IMR-90 (cell line): ENCODE results near the gene ADCY2. TPM values are rescaled to one million over a fixed set of nuclear protein-coding genes. Genes with fewer than 3 reads are reported as not detected.

Source experiments
- ATAC-seq: fragments of 200-7000 bp; cut with Tn5 transposase; 2 replicates; pipeline ENCODE4 v1.9.1; 2020; ENCODE audit warnings: low read depth, mild to moderate bottlenecking, moderate library complexity
- BruUV-seq: library from RNA; stranded (reverse); fragments of 400-500 nt; replicated peaks from 2 replicates; lab custom pipeline; 2021; lab: Mats Ljungman, UMichigan
- CTCF ChIA-PET: fragments of 300-600 bp; formaldehyde crosslinking; extraction: SDS; loops from one replicate; lab custom pipeline; 2021; ENCODE audit warnings: antibody characterized with exemption; lab: Yijun Ruan, JAX
- POLR2A ChIA-PET: fragments of 300-600 bp; sonication (Branson Sonifier 250); formaldehyde crosslinking; loops from one replicate; lab custom pipeline; 2022; ENCODE audit warnings: antibody characterized with exemption; ENCODE audit not compliant: unreplicated experiment; lab: Charles Lee
- DNase-seq: peaks from one replicate; pipeline ENCODE4 v3.0.0; 2013
- H2AFZ ChIP-seq: replicated peaks from 2 replicates; pipeline ENCODE3; 2013; ENCODE audit warnings: low read length, mild to moderate bottlenecking; ENCODE audit not compliant: poor library complexity
- H2AK5ac ChIP-seq: 2 replicates; pipeline ENCODE4 v1.6.1; 2013; ENCODE audit warnings: low read depth, low read length, inconsistent platforms
- H2AK9ac ChIP-seq: replicated peaks from 2 replicates; pipeline ENCODE3; 2013; ENCODE audit warnings: mild to moderate bottlenecking, low read depth, low read length, moderate library complexity; ENCODE audit not compliant: poor library complexity
- H2BK120ac ChIP-seq: 2 replicates; pipeline ENCODE4 v1.6.1; 2013; ENCODE audit warnings: low read depth, low read length, inconsistent platforms
- H2BK15ac ChIP-seq: 3 replicates; pipeline ENCODE4 v1.6.1; 2013; ENCODE audit warnings: low read depth, low read length, inconsistent platforms
- H2BK20ac ChIP-seq: 2 replicates; pipeline ENCODE4 v1.6.1; 2013; ENCODE audit warnings: low read depth, mild to moderate bottlenecking, inconsistent platforms, low read length, moderate library complexity
- H2BK5ac ChIP-seq: 2 replicates; pipeline ENCODE4 v1.6.1; 2013; ENCODE audit warnings: mild to moderate bottlenecking, low read depth, low read length, inconsistent platforms; ENCODE audit not compliant: poor library complexity, severe bottlenecking
- H3K14ac ChIP-seq: replicated peaks from 2 replicates; pipeline ENCODE4 v1.6.1; 2013; ENCODE audit warnings: low read depth, low read length, inconsistent platforms
- H3K18ac ChIP-seq: 2 replicates; pipeline ENCODE4 v1.6.1; 2013; ENCODE audit warnings: low read depth, low read length, control low read depth
- H3K23ac ChIP-seq: 2 replicates; pipeline ENCODE4 v1.6.1; 2013; ENCODE audit warnings: low read depth, low read length, inconsistent platforms
- H3K27ac ChIP-seq: 2 replicates; pipeline ENCODE4 v1.5.1; 2013; ENCODE audit warnings: mild to moderate bottlenecking, control low read depth, low read length; ENCODE audit not compliant: insufficient read depth
- H3K27me3 ChIP-seq: 2 replicates; pipeline ENCODE4 v1.6.1; 2013; ENCODE audit warnings: low read length; ENCODE audit not compliant: control insufficient read depth, insufficient read depth
- H3K36me3 ChIP-seq: 2 replicates; pipeline ENCODE4 v1.6.1; 2013; ENCODE audit warnings: low read length, mixed read lengths; ENCODE audit not compliant: control insufficient read depth, insufficient read depth
- H3K4ac ChIP-seq: 2 replicates; pipeline ENCODE4 v1.6.1; 2013; ENCODE audit warnings: low read depth, low read length, inconsistent platforms
- H3K4me1 ChIP-seq: 2 replicates; pipeline ENCODE4 v1.6.1; 2013; ENCODE audit warnings: low read length, mixed read lengths; ENCODE audit not compliant: control insufficient read depth, insufficient read depth
- H3K4me2 ChIP-seq: 2 replicates; pipeline ENCODE4 v1.6.1; 2013; ENCODE audit warnings: low read depth, mild to moderate bottlenecking, control low read depth, low read length, moderate library complexity
- H3K4me3 ChIP-seq: 2 replicates; pipeline ENCODE4 v1.5.1; 2013; ENCODE audit warnings: low read depth, mild to moderate bottlenecking, control low read depth, low read length, moderate library complexity; ENCODE audit not compliant: insufficient read depth
- H3K56ac ChIP-seq: 2 replicates; pipeline ENCODE4 v1.6.1; 2013; ENCODE audit warnings: low read length, inconsistent platforms; ENCODE audit not compliant: insufficient read depth; ENCODE audit errors: extremely low read depth
- H3K79me1 ChIP-seq, 2 experiments: 2 replicates each; pipeline ENCODE4 v1.6.1; 2013; ENCODE audit warnings: low read length in 2 of 2, inconsistent platforms in 1 of 2, low read depth in 1 of 2
- H3K9ac ChIP-seq: 2 replicates; pipeline ENCODE4 v1.6.1; 2013; ENCODE audit warnings: low read depth, low read length, control low read depth
- H3K9me1 ChIP-seq: 2 replicates; pipeline ENCODE4 v1.6.1; 2013; ENCODE audit warnings: low read length, inconsistent platforms; ENCODE audit not compliant: insufficient read depth
- H3K9me3 ChIP-seq: 2 replicates; pipeline ENCODE4 v1.6.1; 2013; ENCODE audit warnings: low read length; ENCODE audit not compliant: control insufficient read depth, insufficient read depth
- H4K20me1 ChIP-seq: 2 replicates; pipeline ENCODE4 v1.6.1; 2013; ENCODE audit warnings: low read length, inconsistent platforms; ENCODE audit not compliant: insufficient read depth
- H4K5ac ChIP-seq: 2 replicates; pipeline ENCODE4 v1.6.1; 2013; ENCODE audit warnings: mild to moderate bottlenecking, low read depth, low read length, control low read depth
- H4K8ac ChIP-seq, 2 experiments: 2 replicates each; pipeline ENCODE4 v1.6.1; 2013; ENCODE audit warnings: low read depth in 2 of 2, low read length in 2 of 2, control low read depth in 1 of 2, inconsistent platforms in 1 of 2
- H4K91ac ChIP-seq: 2 replicates; pipeline ENCODE4 v1.6.1; 2013; ENCODE audit warnings: low read depth, low read length, inconsistent platforms; ENCODE audit not compliant: insufficient read depth
- BHLHE40 ChIP-seq: fragments of 150-350 bp; IDR thresholded peaks from 2 replicates; pipeline ENCODE4 v1.6.1; 2016; ENCODE audit warnings: mild to moderate bottlenecking, low read depth, low read length
- CEBPB ChIP-seq: IDR thresholded peaks from 2 replicates; pipeline ENCODE4 v1.6.1; 2012; ENCODE audit warnings: low read depth, low read length, improper control_type of control experiment
- CHD1 ChIP-seq: IDR thresholded peaks from 2 replicates; pipeline ENCODE4 v1.6.1; 2012; ENCODE audit warnings: low read depth, low read length, improper control_type of control experiment
- CTCF ChIP-seq: conservative IDR thresholded peaks from 2 replicates; pipeline ENCODE4 v1.5.1; 2012; ENCODE audit warnings: mild to moderate bottlenecking, low read depth, low read length, improper control_type of control experiment
- ELK1 ChIP-seq: fragments of 150-350 bp; IDR thresholded peaks from 2 replicates; pipeline ENCODE4 v1.6.1; 2016; ENCODE audit warnings: low read depth, mild to moderate bottlenecking, low read length, moderate library complexity, borderline replicate concordance
- FOS ChIP-seq: fragments of 150-350 bp; IDR thresholded peaks from 2 replicates; pipeline ENCODE4 v1.6.1; 2016; ENCODE audit warnings: low read depth, low read length
- MAFK ChIP-seq: IDR thresholded peaks from 2 replicates; pipeline ENCODE4 v1.6.1; 2012; ENCODE audit warnings: low read depth, low read length, improper control_type of control experiment
- MAZ ChIP-seq: IDR thresholded peaks from 2 replicates; pipeline ENCODE4 v1.6.1; 2012; ENCODE audit warnings: low read depth, mild to moderate bottlenecking, low read length, improper control_type of control experiment, moderate library complexity, borderline replicate concordance
- MXI1 ChIP-seq: IDR thresholded peaks from 2 replicates; pipeline ENCODE4 v1.6.1; 2012; ENCODE audit warnings: low read depth, mild to moderate bottlenecking, low read length, moderate library complexity, borderline replicate concordance
- NFE2L2 ChIP-seq: fragments of 150-350 bp; IDR thresholded peaks from 2 replicates; pipeline ENCODE4 v1.6.1; 2016; ENCODE audit warnings: low read depth, mild to moderate bottlenecking, low read length
- RCOR1 ChIP-seq: IDR thresholded peaks from 2 replicates; pipeline ENCODE4 v1.6.1; 2012; ENCODE audit warnings: mild to moderate bottlenecking, low read length, improper control_type of control experiment; ENCODE audit not compliant: insufficient replicate concordance
- RFX5 ChIP-seq: IDR thresholded peaks from 2 replicates; pipeline ENCODE4 v1.8.0; 2012; ENCODE audit warnings: low read depth, mild to moderate bottlenecking, low read length, moderate library complexity
- SMC3 ChIP-seq: fragments of 150-350 bp; IDR thresholded peaks from 2 replicates; pipeline ENCODE4 v1.6.1; 2016; ENCODE audit warnings: low read depth, mild to moderate bottlenecking, antibody characterized with exemption, low read length, moderate library complexity
- USF2 ChIP-seq: fragments of 150-350 bp; IDR thresholded peaks from 2 replicates; pipeline ENCODE4 v1.6.1; 2017; ENCODE audit warnings: mild to moderate bottlenecking, antibody characterized with exemption, low read length, low read depth
- WGBS, 2 experiments: methylation state at CpG; one replicate each; pipeline versions ENCODE4 v1.1.5 to v1.1.7; 2013; ENCODE audit warnings: missing lambda C conversion rate in 2 of 2; ENCODE audit not compliant: insufficient read length in 1 of 2; ENCODE audit errors: extremely low coverage in 2 of 2; 5-methylcytosine and 5-hydroxymethylcytosine counted together
- dilution Hi-C: fragments of 300-500 bp; cut with HindIII; formaldehyde crosslinking; loops from one replicate; pipeline ENCODE4 v1.14.3; 2018; ENCODE audit warnings: low sequenced_read_pairs; ENCODE audit not compliant: unreplicated experiment
- in situ Hi-C: fragments of 300-500 bp; cut with MboI; formaldehyde crosslinking; loops from 3 replicates; pipeline ENCODE4 v1.14.3; 2019; ENCODE audit warnings: low sequenced_read_pairs, inconsistent platforms, mixed read lengths
- intact Hi-C: fragments of 100-400 bp; cut with micrococcal nuclease; formaldehyde crosslinking; loops from 2 replicates; pipeline ENCODE4 v1.10.0; 2022
- polyA plus RNA-seq, 3 experiments: library from polyadenylated mRNA; depleted of rRNA; stranded (reverse); fragments of >200 nt; gene quantifications; 2 replicates each; pipeline ENCODE4 v1.2.3, GENCODE V29; 2012; ENCODE audit warnings: low replicate concordance in 1 of 3
- total RNA-seq: library from RNA; depleted of rRNA; stranded (reverse); fragments of >200 nt; gene quantifications from 2 replicates; pipeline ENCODE4 v1.2.3, GENCODE V29; 2012

ADCY2 gene
- total and polyA plus RNA-seq, 2 of the 4 experiments (the other 2 are of a cell fraction): not detected

GRCh38 chr5:7493622-7494021 is 97.7 kb downstream of the ADCY2 start:
- in situ Hi-C loops: no loop called here
- no peaks in the 10 kb centered on the region for H3K9me1 ChIP-seq
- POLR2A ChIA-PET: no interaction called here

More at GRCh38 chr5:7493622-7494021, 97.7 kb downstream of the ADCY2 start:
- no peak overlapping the region for H3K27ac ChIP-seq
- no peak overlapping the region for H2BK120ac ChIP-seq
- no peak overlapping the region for H3K23ac ChIP-seq
- H4K91ac ChIP-seq: no peak overlapping the region
- no peak overlapping the region for H3K56ac ChIP-seq
- no peak overlapping the region for H3K14ac ChIP-seq
- H2AK9ac ChIP-seq: no peak overlapping the region
- no peak overlapping the region for H3K18ac ChIP-seq
- H4K8ac ChIP-seq: no peak overlapping the region
- DNase-seq: no peak
- H2BK15ac ChIP-seq: no peak overlapping the region
- no peak overlapping the region for H4K5ac ChIP-seq
- TF ChIP-seq MAFK (no peak), MXI1 (no peak), USF2 (no peak), MAZ (no peak), RFX5 (no peak), NFE2L2 (no peak), CHD1 (no peak), CTCF (no peak), ELK1 (no peak), RCOR1 (no peak), BHLHE40 (no peak), SMC3 (no peak), CEBPB (no peak), FOS (no peak)
- H3K4me3 ChIP-seq: no peak overlapping the region
- H2BK20ac ChIP-seq: no peak overlapping the region
- no peak overlapping the region for H2AFZ ChIP-seq
- no peaks in the 10 kb centered on the region for H4K20me1 ChIP-seq
- no peaks in the 10 kb centered on the region for H3K36me3 ChIP-seq
- H3K4ac ChIP-seq: no peak overlapping the region
- H3K9me3 ChIP-seq: peaks cover 18% of the 10 kb centered on the region
- 64% methylated on average over 4 of the region's 5 CpGs; no CpG with 5 or more reads in 1 of the 2 experiments for WGBS, 2 experiments
- H3K9ac ChIP-seq: no peak overlapping the region
- H3K79me1 ChIP-seq: no peaks in the 10 kb centered on the region
- no peak overlapping the region for H2BK5ac ChIP-seq
- no peaks in the 10 kb centered on the region for H3K4me1 ChIP-seq
- H3K4me2 ChIP-seq: no peak overlapping the region
- no peak for ATAC-seq
- CTCF ChIA-PET: no interaction called here
- dilution Hi-C loops: no loop called here
- intact Hi-C loops: no loop called here
- H3K27me3 ChIP-seq: no peaks in the 10 kb centered on the region
- no peak overlapping the region for H2AK5ac ChIP-seq
- no TSS peak for BruUV-seq
